Osteoblast (primary cell): Measurements from ENCODE around the gene FAM81A. TPM values are rescaled to one million over a fixed set of nuclear protein-coding genes. Genes with fewer than 3 reads are reported as not detected.

Experiments
- DNase-seq: peaks from one replicate; pipeline ENCODE4 v3.0.0; 2011; ENCODE audit warnings: low spot score, mixed read lengths; ENCODE audit not compliant: insufficient read length; ENCODE audit errors: missing footprints
- H2AFZ ChIP-seq: 2 replicates; pipeline ENCODE4 v1.6.0; 2011; ENCODE audit warnings: mild to moderate bottlenecking, low read length
- H3K27ac ChIP-seq: 2 replicates; pipeline ENCODE4 v1.5.1; 2011; ENCODE audit warnings: mild to moderate bottlenecking, low read depth, low read length, moderate library complexity
- H3K27me3 ChIP-seq: 2 replicates; pipeline ENCODE4 v1.6.0; 2012; ENCODE audit warnings: mild to moderate bottlenecking, control low read depth, inconsistent platforms, low read length, moderate library complexity; ENCODE audit not compliant: insufficient read depth
- H3K36me3 ChIP-seq: 2 replicates; pipeline ENCODE4 v1.5.1; 2011; ENCODE audit warnings: mild to moderate bottlenecking, low read length, control low read depth, moderate library complexity; ENCODE audit not compliant: insufficient read depth
- H3K4me1 ChIP-seq: 2 replicates; pipeline ENCODE4 v1.5.1; 2011; ENCODE audit warnings: mild to moderate bottlenecking, low read length, control low read depth, moderate library complexity; ENCODE audit not compliant: insufficient read depth
- H3K4me2 ChIP-seq: 2 replicates; pipeline ENCODE4 v1.6.0; 2011; ENCODE audit warnings: mild to moderate bottlenecking, low read length; ENCODE audit not compliant: insufficient read depth
- H3K4me3 ChIP-seq: fragments of 200-600 bp; sonication (generic); 3 replicates; pipeline ENCODE4 v1.5.1; 2012; ENCODE audit warnings: mild to moderate bottlenecking, low read length, inconsistent platforms; ENCODE audit not compliant: insufficient read depth
- H3K79me2 ChIP-seq: 2 replicates; pipeline ENCODE4 v1.6.0; 2012; ENCODE audit warnings: mild to moderate bottlenecking, low read length, control low read depth, inconsistent platforms; ENCODE audit not compliant: insufficient read depth
- H3K9me3 ChIP-seq: 2 replicates; pipeline ENCODE4 v1.5.1; 2011; ENCODE audit warnings: low read depth, low read length, control low read depth
- H4K20me1 ChIP-seq: 2 replicates; pipeline ENCODE4 v1.6.0; 2012; ENCODE audit warnings: mild to moderate bottlenecking, low read length, control low read depth; ENCODE audit not compliant: insufficient read depth
- CTCF ChIP-seq: IDR thresholded peaks from 2 replicates; pipeline ENCODE4 v1.5.1; 2011; ENCODE audit warnings: mild to moderate bottlenecking, low read depth, low read length, moderate library complexity; ENCODE audit errors: extremely low read depth
- total RNA-seq: library from RNA; depleted of rRNA; stranded (reverse); fragments of >200 nt; gene quantifications from 2 replicates; pipeline ENCODE4 v1.2.3, GENCODE V29; 2012

FAM81A gene
- total RNA-seq, 1 donor = 0.72 TPM

- peak overlapping the region; percentile 34 for H3K4me3 ChIP-seq
- H3K27me3 ChIP-seq = no peaks in the 10 kb centered on the region
- H3K4me1 ChIP-seq = no peaks in the 10 kb centered on the region
- peak; percentile 90 for TF ChIP-seq CTCF
- no peaks in the 10 kb centered on the region for H3K36me3 ChIP-seq
- peak overlapping the region; percentile 62 for H2AFZ ChIP-seq
- H3K4me2 ChIP-seq = peak overlapping the region; percentile 68
- H3K9me3 ChIP-seq = peaks cover 3% of the 10 kb centered on the region
- peak; percentile 70 for DNase-seq
- no peaks in the 10 kb centered on the region for H3K79me2 ChIP-seq
- H3K27ac ChIP-seq = no peak overlapping the region
- no peaks in the 10 kb centered on the region for H4K20me1 ChIP-seq
These were observed 54.7 kb downstream of the FAM81A start for GRCh38 chr15:59492389-59493377.

GRCh38 chr15:59501597-59501996 lies 63.6 kb downstream of the FAM81A start:
- peak; percentile 60 for TF ChIP-seq CTCF
- H3K9me3 ChIP-seq = no peaks in the 10 kb centered on the region
- H4K20me1 ChIP-seq = no peaks in the 10 kb centered on the region
- DNase-seq = peak; percentile 65
- no peaks in the 10 kb centered on the region for H3K79me2 ChIP-seq
- no peak overlapping the region for H3K4me3 ChIP-seq
- no peak overlapping the region for H3K27ac ChIP-seq
- no peaks in the 10 kb centered on the region for H3K36me3 ChIP-seq
- no peak overlapping the region for H3K4me2 ChIP-seq
- peaks cover 4% of the 10 kb centered on the region for H3K27me3 ChIP-seq
- H3K4me1 ChIP-seq = no peaks in the 10 kb centered on the region
- no peak overlapping the region for H2AFZ ChIP-seq

- Histone ChIP-seq H3K4me3 (no peak overlapping the region), H3K79me2 (no peaks in the 10 kb centered on the region)
- TF ChIP-seq CTCF = no peak
These were observed 77.2 kb downstream of the FAM81A start for GRCh38 chr15:59515190-59515589.

More at GRCh38 chr15:59515190-59515589, 77.2 kb downstream of the FAM81A start:
- Histone ChIP-seq H3K4me2 (no peak overlapping the region), H4K20me1 (no peaks in the 10 kb centered on the region), H3K27me3 (no peaks in the 10 kb centered on the region), H3K27ac (no peak overlapping the region), H3K9me3 (no peaks in the 10 kb centered on the region), H2AFZ (no peak overlapping the region), H3K4me1 (no peaks in the 10 kb centered on the region), H3K36me3 (no peaks in the 10 kb centered on the region)
- no peak for DNase-seq
